ENCODE results near the gene ZNF787.

The ZNF787 gene

DNA sequence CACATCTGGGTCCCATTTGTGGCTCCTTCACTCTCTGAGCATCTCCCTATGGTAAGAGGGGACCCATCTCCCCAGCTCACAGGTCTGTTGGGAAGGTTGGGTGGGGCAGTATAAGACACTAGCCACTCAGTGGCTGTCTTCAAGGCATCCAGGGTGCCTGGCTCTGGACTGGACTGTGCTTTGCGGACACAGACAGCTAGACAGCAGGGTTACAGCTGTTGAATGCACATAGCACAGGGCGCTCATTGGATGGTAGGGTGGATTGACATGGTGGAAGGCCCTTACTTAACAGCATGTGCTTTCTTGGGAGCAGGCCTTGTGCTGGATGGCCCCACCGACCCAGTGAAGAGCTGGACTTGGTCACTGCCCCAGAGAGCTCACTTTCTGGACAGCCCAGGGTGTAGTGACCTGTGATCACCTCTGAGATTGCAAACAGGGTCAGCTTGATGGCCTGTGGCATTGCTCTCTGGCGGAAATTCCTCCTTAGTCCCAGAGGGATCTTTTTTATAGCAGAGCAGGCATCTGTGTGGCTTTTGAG is 21.9 kb upstream of the ZNF787 start:
- no peak for DNase-seq

DNA sequence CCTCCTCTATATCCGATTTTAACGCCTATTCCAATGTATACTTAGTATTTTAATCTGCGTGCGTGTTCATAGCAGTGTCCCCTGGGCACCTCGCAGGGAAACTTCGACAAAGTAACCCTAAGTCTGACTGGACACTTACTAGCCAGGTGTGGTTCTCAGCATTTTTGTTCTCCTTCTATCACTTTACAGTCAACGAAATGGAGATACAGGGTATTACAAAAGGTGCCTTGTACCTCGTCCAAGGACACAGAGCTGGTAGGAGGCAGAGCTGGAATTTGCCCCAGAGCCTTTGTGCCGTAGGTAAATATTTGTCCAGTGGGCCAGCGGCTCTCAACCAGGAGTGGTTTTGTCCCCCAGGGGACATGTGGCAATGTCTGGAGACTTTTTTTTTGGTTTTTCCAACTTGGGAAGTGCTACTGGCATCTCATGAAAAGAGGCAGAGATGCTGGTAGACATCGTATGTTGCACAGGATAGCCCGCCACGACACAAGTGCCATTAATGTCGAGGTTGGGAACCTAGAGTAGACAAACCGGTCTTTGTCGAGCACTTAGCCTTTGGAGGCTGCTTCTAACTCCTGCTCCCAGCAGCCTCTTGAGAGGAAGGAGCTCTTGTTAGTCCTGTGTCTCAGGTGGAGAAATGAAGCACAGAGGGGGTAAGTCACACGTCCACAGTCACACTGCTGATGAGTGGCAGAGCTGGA is 21.1 kb upstream of the ZNF787 start:
- DNase-seq: no peak

DNA sequence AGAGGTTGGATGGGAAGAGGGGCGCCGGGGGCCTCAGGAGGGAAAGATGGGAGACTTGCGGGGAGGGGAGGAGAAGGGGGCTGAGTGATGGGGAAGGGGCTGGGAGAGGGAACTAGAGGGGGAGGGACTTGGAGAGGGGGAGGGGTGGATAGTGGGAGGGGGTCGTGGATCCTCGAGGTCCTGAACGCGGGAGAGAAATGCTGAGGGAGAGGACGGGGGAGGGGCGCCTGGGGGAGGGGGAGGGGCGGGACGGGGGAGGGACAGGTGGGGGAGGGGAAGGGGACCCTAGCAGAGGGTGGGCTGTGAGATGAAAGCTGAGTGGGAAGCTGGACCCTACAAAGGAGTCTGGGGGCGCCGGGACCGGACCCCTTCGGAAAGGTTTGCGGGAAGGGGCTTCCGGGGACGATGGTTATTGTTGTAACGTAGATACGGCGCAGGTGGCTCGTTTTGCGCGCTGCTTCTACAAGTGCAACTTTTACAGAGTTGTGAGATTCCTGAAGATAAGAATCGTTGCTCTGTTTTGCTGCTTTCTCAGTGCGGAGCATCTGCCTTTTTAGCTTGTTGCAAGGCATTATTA is 20.4 kb upstream of the ZNF787 start:
- no peak for DNase-seq

DNA sequence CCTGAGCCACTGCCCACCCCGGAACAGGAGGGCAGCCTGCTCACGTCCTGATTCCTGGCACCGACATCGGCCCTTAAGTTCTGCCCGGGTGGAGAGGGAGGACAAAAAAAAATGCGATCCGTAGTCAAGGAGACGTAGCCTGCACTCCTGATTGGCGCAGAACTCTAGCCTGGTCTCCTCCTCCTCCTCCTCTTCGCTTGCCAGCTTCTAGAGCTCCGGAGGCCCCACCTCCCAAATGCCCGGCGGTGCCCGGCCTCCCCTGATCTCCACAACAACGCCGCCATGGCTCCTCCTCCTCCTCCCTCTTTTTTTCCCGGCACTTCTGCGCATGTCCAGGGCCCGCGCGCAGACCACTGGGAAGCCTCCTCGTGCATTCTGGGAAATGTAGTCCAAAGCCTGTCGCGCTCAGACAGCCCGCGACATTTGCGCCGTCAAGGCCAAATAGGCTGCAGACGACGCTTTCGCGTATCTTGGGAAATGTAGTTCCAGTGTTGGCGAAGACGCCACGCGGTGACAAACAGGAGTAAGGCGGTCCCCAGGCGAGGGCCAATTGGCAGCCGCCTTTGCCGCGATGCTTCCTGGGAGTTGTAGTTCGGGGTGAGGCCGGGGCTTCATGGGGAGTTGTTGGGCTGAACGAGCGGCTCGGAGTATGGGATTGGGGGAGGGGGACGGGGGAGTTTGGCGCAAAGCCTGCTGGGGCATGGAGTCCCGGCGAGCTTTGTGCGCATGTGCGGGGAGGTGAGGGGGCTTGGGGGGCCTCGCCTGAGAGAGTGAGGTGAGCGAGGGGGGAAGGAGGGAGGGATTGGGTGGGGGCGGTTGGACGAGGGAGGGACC is 19.7 kb upstream of the ZNF787 start, which contains the start of gene ZNF444:
Gene ZNF444, plus strand, starts transcription at position 705 of the 834 bp plus-strand sequence. CDS start 5,625 bp downstream, outside the sequence.
- peak; percentile 99 for DNase-seq

DNA sequence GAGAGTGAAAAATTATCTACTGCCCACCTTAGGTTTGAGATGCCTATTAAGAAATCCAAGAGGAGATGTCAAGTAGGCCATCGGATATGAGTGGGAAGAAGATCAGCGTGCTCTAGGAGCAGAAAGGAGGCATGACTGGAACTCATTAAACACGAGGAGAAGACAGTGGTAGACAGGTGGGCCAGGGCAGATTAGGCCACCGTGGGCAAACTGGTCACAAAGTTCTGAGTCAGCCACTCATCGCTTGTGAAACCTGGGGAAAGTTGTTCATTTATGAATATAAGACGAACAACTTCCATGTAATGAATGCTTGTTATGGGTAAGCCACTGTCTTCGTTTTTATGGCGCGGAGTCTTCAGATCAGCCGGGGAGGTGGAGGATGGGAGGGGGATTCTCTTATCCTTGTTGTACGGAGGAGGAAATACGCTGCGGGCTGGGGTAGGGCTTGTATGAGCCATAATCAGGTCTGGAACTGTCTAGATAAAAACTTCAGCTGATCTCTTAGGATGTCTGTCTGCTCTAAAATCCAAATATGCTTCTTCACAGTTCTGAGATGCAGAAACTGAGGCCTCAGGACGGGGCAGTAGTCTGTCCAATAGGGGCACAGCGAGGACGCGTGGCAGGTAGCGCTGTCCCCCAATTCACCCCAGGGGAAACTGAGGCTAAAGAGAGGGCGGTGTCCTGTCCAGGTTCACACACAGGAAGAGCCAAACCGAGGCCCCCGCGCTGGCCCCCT is 18.9 kb upstream of the ZNF787 start:
- DNase-seq: no peak

- DNase-seq: no peak
These were observed 17.0 kb upstream of the ZNF787 start for GRCh38 chr19:56138069-56138468.

DNA sequence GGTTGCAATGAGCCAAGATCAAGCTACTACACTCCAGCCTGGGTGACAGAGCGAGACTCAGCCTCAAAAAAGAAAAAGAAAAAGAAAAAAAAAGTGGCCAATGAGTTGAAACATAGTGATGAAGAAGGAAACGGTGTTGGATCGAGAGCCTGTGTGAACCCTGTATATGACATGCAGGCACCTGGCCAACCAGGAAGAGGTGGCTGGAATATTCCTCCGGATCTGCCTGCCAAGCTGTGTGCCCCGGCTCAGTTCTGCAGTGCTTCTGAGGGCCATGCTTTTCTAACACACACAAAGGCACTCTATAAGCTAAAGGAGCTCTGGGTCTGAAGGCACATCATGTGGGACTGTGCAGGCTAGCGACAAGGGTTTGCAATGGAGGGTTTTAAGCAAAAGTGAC is 16.3 kb upstream of the ZNF787 start:
- no peak for DNase-seq

- no peak for DNase-seq
These were observed 15.3 kb upstream of the ZNF787 start for GRCh38 chr19:56136362-56136761.

GRCh38 chr19:56134654-56134921 is 13.5 kb upstream of the ZNF787 start:
- no peak for DNase-seq

GRCh38 chr19:56133858-56134653 is 13.0 kb upstream of the ZNF787 start:
- no peak for DNase-seq

DNA sequence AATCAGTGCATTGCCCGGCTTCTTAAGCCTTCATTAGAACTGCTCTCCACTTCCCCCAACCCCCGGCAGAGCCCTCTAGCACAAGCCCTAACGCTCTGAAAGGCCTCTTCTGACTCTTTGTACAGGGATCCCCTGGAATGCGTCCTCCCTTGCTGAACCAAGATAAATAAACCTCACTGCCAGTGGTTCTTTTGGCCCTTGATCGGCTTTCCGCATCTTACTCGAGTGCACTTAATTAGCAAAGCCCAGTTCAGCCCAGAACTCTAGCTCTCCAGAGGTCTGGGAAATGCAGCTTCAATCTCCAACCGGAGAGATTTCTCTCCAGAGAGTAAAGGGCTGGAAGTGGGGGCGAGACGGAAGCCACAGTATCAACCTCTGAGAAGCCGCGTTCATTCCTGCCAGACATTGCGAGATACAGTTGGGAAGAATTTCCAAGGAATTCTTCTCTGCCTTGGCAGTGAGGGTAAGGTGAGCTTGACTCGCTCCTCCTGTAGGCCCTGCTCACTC is 11.3 kb upstream of the ZNF787 start:
- DNase-seq: no peak

DNA sequence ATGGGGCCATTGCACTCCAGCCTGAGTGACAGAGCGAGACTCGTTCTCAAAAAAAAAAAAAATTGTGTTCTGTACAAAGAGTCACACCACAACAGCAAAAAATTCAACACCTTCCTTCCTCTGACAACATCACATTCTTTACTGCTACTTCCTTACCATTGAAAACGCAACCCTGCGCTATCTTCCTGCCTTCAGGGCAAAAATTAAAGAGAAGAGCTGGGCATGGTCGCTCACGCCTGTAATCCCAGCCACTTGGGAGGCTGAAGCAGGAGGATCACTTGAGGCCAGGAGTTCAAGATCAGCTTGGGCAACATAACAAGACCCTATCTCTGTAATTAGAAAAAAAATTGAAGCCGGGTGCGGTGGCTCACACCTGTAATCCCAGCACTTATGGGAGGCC is 10.6 kb upstream of the ZNF787 start:
- no peak for DNase-seq

GRCh38 chr19:56130006-56130405 is 8.9 kb upstream of the ZNF787 start:
- no peak for DNase-seq

- no peak for DNase-seq
These were observed 6.1 kb upstream of the ZNF787 start for GRCh38 chr19:56126983-56127780.

DNA sequence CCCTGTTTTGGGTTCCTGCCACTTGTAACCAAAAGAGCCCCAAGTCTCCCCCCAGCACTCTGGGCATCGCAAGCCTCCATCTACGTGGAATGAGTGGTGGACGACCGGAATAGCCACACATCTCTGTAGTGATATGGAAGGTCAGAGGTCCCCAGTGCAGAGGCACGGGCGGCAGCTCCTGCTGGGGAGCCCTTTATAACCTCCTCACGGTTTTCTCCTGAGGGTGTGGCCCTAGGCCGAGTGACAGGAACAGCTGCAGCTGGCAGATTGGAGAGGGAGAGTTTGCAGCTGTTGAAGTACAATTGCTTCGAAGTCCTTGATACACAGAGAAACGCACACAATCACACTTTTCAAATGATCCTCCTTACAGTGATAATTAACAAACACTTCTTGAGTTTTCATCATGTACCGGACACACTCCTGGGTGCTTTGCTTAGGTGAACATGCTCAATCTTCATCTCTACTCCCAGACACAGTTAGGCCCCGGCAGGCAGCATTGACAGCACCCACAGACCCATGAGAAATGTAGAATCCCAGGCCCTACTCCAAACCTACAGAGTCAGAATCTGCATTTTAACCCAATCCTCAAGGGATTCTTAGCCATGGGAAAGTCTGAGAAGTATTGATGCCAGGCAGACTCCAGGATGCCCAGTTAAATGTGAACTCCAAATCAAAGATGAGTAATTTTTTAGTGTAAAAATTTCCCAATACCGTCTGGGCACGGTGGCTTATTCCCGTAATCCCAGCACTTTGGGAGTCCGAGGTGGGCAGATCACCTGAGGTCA is 4.9 kb upstream of the ZNF787 start:
- DNase-seq: no peak

- no peak for DNase-seq
These were observed 3.5 kb upstream of the ZNF787 start for GRCh38 chr19:56124578-56124977.

- DNase-seq: no peak
These were observed 2.3 kb upstream of the ZNF787 start for GRCh38 chr19:56123266-56123891.

- DNase-seq: peak; percentile 88
These were observed 520 bp downstream of the ZNF787 start for GRCh38 chr19:56120371-56121179.

- no peak for DNase-seq
These were observed 1.1 kb downstream of the ZNF787 start for GRCh38 chr19:56120002-56120370.
